Vagina (tissue), 2 donors: ENCODE results near the gene C19orf18. TPM values are rescaled to one million over a fixed set of nuclear protein-coding genes. Genes with fewer than 3 reads are reported as not detected.
"Not testable (repeated sequence)": the region's sequence is repeated elsewhere in the genome, so short reads cannot be mapped to it uniquely, and the experiment has no call there.

Experiments
- DNase-seq, 2 donors: peaks; one replicate each; pipeline ENCODE4 v3.0.0-alpha.2; 2017; ENCODE audit errors: extremely low spot score in 2 of 2
- H3K27ac ChIP-seq: fragments of 200-600 bp; sonication (generic); one replicate; pipeline ENCODE4 v1.5.1; 2019
- H3K27me3 ChIP-seq: fragments of 200-600 bp; sonication (generic); one replicate; pipeline ENCODE4 v1.5.1; 2019
- H3K36me3 ChIP-seq, 2 donors: fragments of 200-600 bp; sonication (generic); one replicate each; pipeline ENCODE4 v1.5.1; 2017 to 2019
- H3K4me1 ChIP-seq: fragments of 200-600 bp; sonication (generic); one replicate; pipeline ENCODE4 v1.5.1; 2019
- H3K4me3 ChIP-seq, 2 donors: fragments of 200-600 bp; sonication (generic); 1 replicate in 1 of 2; 2 replicates in 1 of 2; pipeline ENCODE4 v1.5.1; 2016 to 2019
- H3K9me3 ChIP-seq: fragments of 200-600 bp; sonication (generic); one replicate; pipeline ENCODE4 v1.5.1; 2019
- CTCF ChIP-seq, 3 experiments: fragments of 450-650 bp in 2 of 3; fragments of 200-600 bp in 1 of 3; sonication (generic) in 1 of 3; IDR thresholded peaks; one replicate each; pipeline ENCODE4 v1.5.1; 2017 to 2019; ENCODE audit warnings: antibody characterized with exemption in 3 of 3, mild to moderate bottlenecking in 2 of 3, moderate library complexity in 2 of 3
- POLR2A ChIP-seq, 2 donors: fragments of 450-650 bp; IDR thresholded peaks; one replicate each; pipeline ENCODE4 v1.6.1; 2017; ENCODE audit warnings: antibody characterized with exemption in 2 of 2, mild to moderate bottlenecking in 2 of 2, moderate library complexity in 2 of 2
- POLR2AphosphoS5 ChIP-seq, 2 donors: sonication (generic); formaldehyde crosslinking; IDR thresholded peaks; one replicate each; pipeline ENCODE4 v1.9.0; 2017; ENCODE audit warnings: antibody characterized with exemption in 2 of 2, mild to moderate bottlenecking in 2 of 2, low read depth in 1 of 2; ENCODE audit not compliant: insufficient read depth in 1 of 2
- intact Hi-C: fragments of 100-400 bp; cut with DNase I; formaldehyde crosslinking; loops from one replicate; pipeline ENCODE4 v1.15.1; 2023
- total RNA-seq: library from RNA; depleted of rRNA; stranded (reverse); fragments of >200 nt; gene quantifications from one replicate; pipeline ENCODE4 v1.2.3, GENCODE V29; 2016

Gene C19orf18
- total RNA-seq, 1 donor from 2014 or later = 2.9 TPM

GRCh38 chr19:57934820-57935665 lies 39.3 kb downstream of the C19orf18 start, which contains the start of gene ZNF418:
ZNF418 (minus strand) TSS chr19:57935402; CDS start chr19:57933822, 1,580 bp downstream.
- intact Hi-C loops = no loop called here
- H3K36me3 ChIP-seq = peaks cover 0 to 51% of the 10 kb centered on the region in 2 donors

DNA sequence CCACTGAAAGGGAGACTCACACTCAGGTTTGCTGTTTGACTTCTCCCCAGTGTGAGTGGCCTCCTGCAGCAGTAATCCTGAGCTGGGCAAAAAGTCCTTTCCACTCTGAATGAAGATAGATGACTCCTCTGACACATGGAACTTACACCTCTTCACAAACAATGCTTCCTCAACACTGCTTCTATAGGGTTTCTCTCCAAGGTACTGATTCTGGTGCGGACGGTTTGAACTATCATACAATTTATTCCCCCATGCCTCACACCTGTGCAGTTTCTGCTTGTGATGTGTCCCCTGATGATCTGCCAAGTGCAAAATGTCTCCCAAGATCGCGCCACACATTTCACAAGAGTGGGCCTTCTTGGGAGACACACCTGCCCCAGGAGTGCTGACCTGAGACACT lies 46.7 kb downstream of the C19orf18 start:
- TF ChIP-seq CTCF (IDR thresholded peaks at IDR 0.05) (no peak), POLR2A (IDR thresholded peaks at IDR 0.05) (no peak), POLR2AphosphoS5 (IDR thresholded peaks at IDR 0.05; ENCODE audit: insufficient read depth in 1 of 2, low read depth in 1 of 2) (no peak)
- Histone ChIP-seq H3K9me3 (peaks cover 36% of the 10 kb centered on the region), H3K4me1 (no peaks in the 10 kb centered on the region), H3K4me3 (no peak overlapping the region), H3K27me3 (no peaks in the 10 kb centered on the region), H3K36me3 (peaks cover 2 to 56% of the 10 kb centered on the region in 2 donors), H3K27ac (no peak overlapping the region)
- intact Hi-C loops = no loop called here
- no peak for DNase-seq

More at GRCh38 chr19:57934820-57935665, 39.3 kb downstream of the C19orf18 start, which contains the start of gene ZNF418:
- Histone ChIP-seq H3K9me3 (peaks cover 51% of the 10 kb centered on the region), H3K4me3 (peak within 1 kb of the TSS; percentile 42 to 66), H3K27me3 (no peaks in the 10 kb centered on the region), H3K4me1 (peaks cover 10% of the 10 kb centered on the region), H3K27ac (peak within 1 kb of the TSS; percentile 59)
- TF ChIP-seq POLR2A (IDR thresholded peaks at IDR 0.05) (no peak), CTCF (IDR thresholded peaks at IDR 0.05) (no peak), POLR2AphosphoS5 (IDR thresholded peaks at IDR 0.05; ENCODE audit: insufficient read depth in 1 of 2, low read depth in 1 of 2) (peak; percentile 36 to 82)
- no peak for DNase-seq

DNA sequence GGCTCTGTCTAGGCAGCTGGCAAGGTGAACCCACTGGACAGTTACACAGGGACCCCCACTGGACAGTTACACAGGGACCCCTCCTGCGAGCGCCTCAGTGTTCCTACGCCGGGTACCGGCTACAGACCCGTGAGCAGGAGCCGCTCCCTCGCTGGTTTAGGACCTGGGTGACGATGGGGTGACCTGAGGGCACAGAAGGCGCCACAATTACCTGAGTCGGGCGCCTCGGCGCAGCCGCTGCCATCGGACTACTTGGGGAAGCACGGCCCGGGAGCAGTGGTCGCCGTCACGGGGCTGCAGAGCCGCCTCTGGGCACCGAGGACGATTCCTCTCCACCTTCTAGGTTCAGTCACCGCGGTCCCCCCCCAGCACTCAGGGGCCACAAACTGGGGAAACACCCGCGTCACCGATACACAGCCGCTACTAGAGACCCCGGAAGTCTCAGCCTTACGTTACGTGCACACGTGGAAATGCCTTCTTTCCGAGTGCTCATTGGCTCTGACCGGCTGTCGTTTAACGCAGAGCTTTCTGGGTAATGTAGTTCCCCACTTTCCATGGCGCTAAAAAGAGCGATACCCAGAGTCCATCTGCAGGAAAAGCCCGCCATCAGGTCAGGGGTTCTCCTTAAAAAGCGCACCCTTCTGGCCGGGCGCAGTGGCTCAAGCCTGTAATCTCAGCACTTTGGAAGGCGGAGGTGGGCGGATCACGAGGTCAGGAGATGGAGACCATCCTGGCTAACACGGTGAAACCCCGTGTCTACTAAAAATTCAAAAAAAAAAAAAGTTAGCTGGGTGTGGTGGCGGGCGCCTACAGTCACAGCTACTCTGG lies 58.0 kb downstream of the C19orf18 start, which contains the start of gene ZNF417:
ZNF417 (minus strand) TSS at position 425 of the 828 bp plus-strand sequence; CDS start at position 244, 181 bp downstream.
- TF ChIP-seq POLR2A (IDR thresholded peaks at IDR 0.05) = peak in 1 of 2 donors; percentile 22
- peak; percentile 65 to 94 for TF ChIP-seq POLR2AphosphoS5 (IDR thresholded peaks at IDR 0.05; ENCODE audit: insufficient read depth in 1 of 2, low read depth in 1 of 2)
- peaks cover 0 to 47% of the 10 kb centered on the region in 2 donors for H3K36me3 ChIP-seq
- H3K4me1 ChIP-seq = peaks cover 14% of the 10 kb centered on the region
- peak within 1 kb of the TSS; percentile 90 to 99 for H3K4me3 ChIP-seq
- intact Hi-C loops, H3K27me3 ChIP-seq: not testable (repeated sequence)
- H3K27ac ChIP-seq = peak within 1 kb of the TSS; percentile 54
- peak in 1 of 2 donors; percentile 87 for DNase-seq
- H3K9me3 ChIP-seq = peaks cover 12% of the 10 kb centered on the region

DNA sequence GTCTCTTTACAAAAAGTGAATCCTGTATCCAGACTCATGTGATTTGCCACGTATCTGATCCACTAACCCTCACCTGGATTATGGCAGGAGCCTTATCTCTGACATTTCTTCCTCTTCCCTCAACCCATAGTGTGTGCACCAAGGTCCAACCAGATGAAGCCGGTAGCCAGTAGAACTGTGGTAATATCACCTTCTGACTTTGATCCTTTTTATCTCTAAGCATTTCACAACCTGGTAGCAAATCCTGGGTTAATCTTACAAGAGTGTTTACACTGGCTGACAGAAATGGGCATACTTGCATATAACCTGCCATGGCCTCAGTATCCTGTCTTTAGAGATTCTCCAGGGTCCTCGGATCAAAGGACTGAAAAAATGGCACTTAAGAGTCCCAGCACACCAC lies 59.8 kb downstream of the C19orf18 start:
- no peaks in the 10 kb centered on the region for H3K27me3 ChIP-seq
- H3K9me3 ChIP-seq = peaks cover 12% of the 10 kb centered on the region
- H3K4me3 ChIP-seq = no peak overlapping the region
- peaks cover 0 to 53% of the 10 kb centered on the region in 2 donors for H3K36me3 ChIP-seq
- intact Hi-C loops = no loop called here
- H3K4me1 ChIP-seq = peaks cover 14% of the 10 kb centered on the region
- no peak overlapping the region for H3K27ac ChIP-seq
- no peak for TF ChIP-seq CTCF (IDR thresholded peaks at IDR 0.05)
- no peak for TF ChIP-seq POLR2AphosphoS5 (IDR thresholded peaks at IDR 0.05; ENCODE audit: insufficient read depth in 1 of 2, low read depth in 1 of 2)
- no peak for TF ChIP-seq POLR2A (IDR thresholded peaks at IDR 0.05)
- no peak for DNase-seq

Other genes with a start within 250 kb of the C19orf18 start
- gene ZNF671, start 246.9 kb downstream of the C19orf18 start, total RNA-seq = 2.9 TPM
- 6.9 TPM for gene ZNF776, start 227.7 kb downstream of the C19orf18 start, total RNA-seq
- 24.3 TPM for gene ZNF586, start 204.9 kb downstream of the C19orf18 start, total RNA-seq
- 24.1 TPM for gene ZNF552, start 159.6 kb downstream of the C19orf18 start, total RNA-seq
- gene ZNF587B, start 144.2 kb downstream of the C19orf18 start, total RNA-seq = 17.9 TPM
- 17.7 TPM for gene ZNF587, start 124.7 kb downstream of the C19orf18 start, total RNA-seq
- 13.3 TPM for gene ZNF814, start 85.5 kb downstream of the C19orf18 start, total RNA-seq
- 7.9 TPM for gene ZNF417, start 57.9 kb downstream of the C19orf18 start, total RNA-seq
- gene ZNF418, start 39.1 kb downstream of the C19orf18 start, total RNA-seq = 3.2 TPM
- 3.7 TPM for gene ZNF256, start 26.8 kb downstream of the C19orf18 start, total RNA-seq
- gene ZNF606, start 28.3 kb upstream of the C19orf18 start, total RNA-seq = 10.1 TPM
- gene ZSCAN1, start 59.5 kb upstream of the C19orf18 start, total RNA-seq = not detected
- 5.4 TPM for gene ZNF135, start 84.7 kb upstream of the C19orf18 start, total RNA-seq
- gene ZSCAN18, start 123.7 kb upstream of the C19orf18 start, total RNA-seq = 61.4 TPM
- gene ZNF329, start 176.3 kb upstream of the C19orf18 start, total RNA-seq = 9.6 TPM
- gene ZNF274, start 208.5 kb upstream of the C19orf18 start, total RNA-seq = 19.6 TPM